Renal pelvis (tissue), 4 donors: ENCODE data around the gene PSMB9. TPM values are rescaled to one million over a fixed set of nuclear protein-coding genes. Genes with fewer than 3 reads are reported as not detected.
A peak's percentile ranks its signal among the peaks of the same experiment; 100 is the strongest.

Experiments used
- DNase-seq: peaks from one replicate; pipeline ENCODE4 v3.0.0-alpha.2; 2013
- polyA plus RNA-seq, 3 donors: library from polyadenylated mRNA; unstranded; fragments of 120-200 nt; gene quantifications; one replicate each; pipeline ENCODE4 v1.2.1, GENCODE V29; 2013; ENCODE audit not compliant: insufficient read length in 3 of 3

Gene PSMB9
- polyA plus RNA-seq, 3 donors: 5.2 to 5.8 (median 5.5) TPM

DNA sequence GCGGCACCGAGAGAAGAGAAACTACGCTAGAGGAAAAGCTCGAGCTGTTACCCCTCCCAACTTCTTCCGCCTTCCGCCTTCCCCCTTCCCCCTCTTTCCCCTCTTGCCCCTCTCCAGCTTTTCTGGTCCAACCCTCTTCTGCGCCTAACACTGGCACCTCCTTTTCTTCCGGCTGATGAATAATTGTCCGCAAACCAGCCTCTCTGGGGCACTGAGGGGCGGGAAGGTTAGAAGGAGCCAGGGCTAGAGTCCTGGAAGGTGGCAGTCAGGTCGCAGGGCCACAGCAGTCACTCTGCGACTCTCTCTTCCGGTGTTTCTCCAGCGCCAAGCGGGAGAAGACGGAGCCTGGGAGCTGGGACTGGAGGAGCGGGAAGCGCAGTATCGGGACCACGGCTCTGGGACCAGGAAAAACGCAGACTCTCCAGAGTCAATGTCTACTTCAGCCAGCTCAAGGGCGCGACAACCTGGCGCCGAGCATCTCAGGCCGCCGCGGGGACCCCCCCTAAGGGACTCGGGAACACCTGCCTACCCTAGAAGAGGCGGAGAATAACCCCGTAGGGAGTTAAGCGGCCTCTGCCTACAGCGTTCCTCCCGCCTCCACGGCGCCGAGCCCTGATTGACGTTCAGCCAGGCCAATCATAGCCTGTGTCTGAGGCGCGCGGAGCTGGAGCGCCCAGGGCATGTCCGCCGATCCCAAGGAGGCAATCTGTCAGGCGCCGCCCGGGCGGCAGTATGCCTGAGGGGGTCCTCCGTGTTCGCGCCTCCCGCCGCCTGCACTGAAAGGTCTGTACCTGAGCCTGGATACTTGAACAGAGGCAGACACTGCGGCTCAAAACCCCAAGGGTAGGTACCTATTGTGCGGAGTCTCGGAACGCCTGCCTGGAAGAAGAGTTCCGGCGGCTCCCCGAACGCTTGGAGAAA is 40.4 kb downstream of the PSMB9 start:
- peak; percentile 93 for DNase-seq

- DNase-seq: no peak
These were observed 41.0 kb downstream of the PSMB9 start for GRCh38 chr6:32895006-32895345.

GRCh38 chr6:32903952-32904351 is 50.0 kb downstream of the PSMB9 start:
- no peak for DNase-seq

GRCh38 chr6:32905078-32905477 is 51.1 kb downstream of the PSMB9 start:
- no peak for DNase-seq

DNA sequence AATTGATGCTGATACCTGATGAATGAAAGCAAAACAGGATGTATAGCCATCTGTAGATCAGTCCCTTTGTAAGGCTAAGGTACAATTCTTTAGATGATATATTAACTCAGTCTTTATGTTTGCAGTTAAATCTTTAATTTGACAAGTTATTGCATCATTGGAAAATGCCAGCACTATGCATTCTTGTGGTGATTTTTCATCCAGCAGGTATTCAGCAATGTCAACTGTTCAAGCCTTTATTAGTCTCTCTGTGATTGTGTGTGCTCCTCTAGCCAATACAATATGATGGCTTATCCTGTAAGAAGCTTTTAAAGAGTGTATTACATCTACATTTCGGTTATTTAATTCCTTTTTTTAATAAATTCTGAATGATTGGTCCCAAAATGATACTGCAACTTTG is 52.5 kb downstream of the PSMB9 start:
- no peak for DNase-seq

GRCh38 chr6:32908897-32909296 is 54.9 kb downstream of the PSMB9 start:
- DNase-seq: no peak

Other genes with a start within 250 kb of the PSMB9 start
- 1 to 10 TPM; 1.7 to 4.5 (median 2.5) TPM for gene HLA-DQA1, start 216.8 kb upstream of the PSMB9 start, polyA plus RNA-seq
- 10 to 100 TPM in 2 of 3 donors, 1 to 10 TPM in 1; 8.1 to 13.7 (median 10.6) TPM for gene HLA-DQB1, start 187.5 kb upstream of the PSMB9 start, polyA plus RNA-seq
- gene HLA-DQA2, start 112.8 kb upstream of the PSMB9 start, polyA plus RNA-seq: 1 to 10 TPM in 1 of 3 donors, under 1 TPM in 2; 0.14 to 1.2 (median 0.36) TPM
- gene HLA-DQB2, start 90.7 kb upstream of the PSMB9 start, polyA plus RNA-seq: 1 to 10 TPM in 2 of 3 donors, under 1 TPM in 1; 0.52 to 2.0 (median 1.5) TPM
- under 1 TPM; 0.17 to 0.31 (median 0.18) TPM for gene HLA-DOB, start 37.2 kb upstream of the PSMB9 start, polyA plus RNA-seq
- gene TAP2, start 15.5 kb upstream of the PSMB9 start, polyA plus RNA-seq: 10 to 100 TPM in 2 of 3 donors, 1 to 10 TPM in 1; 9.9 to 13.1 (median 10.5) TPM
- 10 to 100 TPM; 21.2 to 22.0 (median 21.4) TPM for gene PSMB8, start 10.1 kb upstream of the PSMB9 start, polyA plus RNA-seq
- 10 to 100 TPM in 1 of 3 donors, 1 to 10 TPM in 2; 8.6 to 11.0 (median 9.3) TPM for gene TAP1, start 488 bp upstream of the PSMB9 start, polyA plus RNA-seq
- 10 to 100 TPM; 53.3 to 74.8 (median 60.1) TPM for gene HLA-DMB, start 86.8 kb downstream of the PSMB9 start, polyA plus RNA-seq
- 10 to 100 TPM; 12.9 to 38.8 (median 30.9) TPM for gene HLA-DMA, start 98.9 kb downstream of the PSMB9 start, polyA plus RNA-seq
- gene BRD2, start 114.4 kb downstream of the PSMB9 start, polyA plus RNA-seq: 100 to 1,000 TPM; 297 to 357 (median 329) TPM
- 1 to 10 TPM; 4.4 to 6.1 (median 5.1) TPM for gene HLA-DOA, start 155.4 kb downstream of the PSMB9 start, polyA plus RNA-seq
- gene HLA-DPA1, start 219.5 kb downstream of the PSMB9 start, polyA plus RNA-seq: 10 to 100 TPM in 2 of 3 donors, 1 to 10 TPM in 1; 9.8 to 22.0 (median 21.3) TPM
- 10 to 100 TPM; 13.0 to 21.6 (median 19.9) TPM for gene HLA-DPB1, start 221.8 kb downstream of the PSMB9 start, polyA plus RNA-seq